T-helper 2 cell treated with Interferon-gamma antibody and Interleukin-4, amounts not matched to agents 5 μg/mL and 100 μg/mL, for 36 hours (primary cell): ENCODE measurements around the gene GHRL.
A peak's percentile ranks its signal among the peaks of the same experiment; 100 is the strongest.

Experiments used
- DNase-seq: peaks from one replicate; pipeline ENCODE4 v3.0.0; 2021; ENCODE audit warnings: low spot score
- H3K27ac Mint-ChIP-seq: one replicate; pipeline ENCODE4 v1.8.0; 2021; ENCODE audit warnings: mild to moderate bottlenecking, mixed read lengths
- H3K27me3 Mint-ChIP-seq: one replicate; pipeline ENCODE4 v1.8.0; 2021; ENCODE audit warnings: low read depth, mixed read lengths
- H3K36me3 Mint-ChIP-seq: one replicate; pipeline ENCODE4 v1.8.0; 2021; ENCODE audit warnings: low read depth, mixed read lengths
- H3K4me1 Mint-ChIP-seq: one replicate; pipeline ENCODE4 v1.8.0; 2021; ENCODE audit warnings: low read depth, mixed read lengths
- H3K4me3 Mint-ChIP-seq: one replicate; pipeline ENCODE4 v1.8.0; 2022; ENCODE audit warnings: mild to moderate bottlenecking, moderate library complexity, mixed read lengths
- H3K9me3 Mint-ChIP-seq: one replicate; pipeline ENCODE4 v1.8.0; 2021; ENCODE audit warnings: mixed read lengths

Gene GHRL

DNA sequence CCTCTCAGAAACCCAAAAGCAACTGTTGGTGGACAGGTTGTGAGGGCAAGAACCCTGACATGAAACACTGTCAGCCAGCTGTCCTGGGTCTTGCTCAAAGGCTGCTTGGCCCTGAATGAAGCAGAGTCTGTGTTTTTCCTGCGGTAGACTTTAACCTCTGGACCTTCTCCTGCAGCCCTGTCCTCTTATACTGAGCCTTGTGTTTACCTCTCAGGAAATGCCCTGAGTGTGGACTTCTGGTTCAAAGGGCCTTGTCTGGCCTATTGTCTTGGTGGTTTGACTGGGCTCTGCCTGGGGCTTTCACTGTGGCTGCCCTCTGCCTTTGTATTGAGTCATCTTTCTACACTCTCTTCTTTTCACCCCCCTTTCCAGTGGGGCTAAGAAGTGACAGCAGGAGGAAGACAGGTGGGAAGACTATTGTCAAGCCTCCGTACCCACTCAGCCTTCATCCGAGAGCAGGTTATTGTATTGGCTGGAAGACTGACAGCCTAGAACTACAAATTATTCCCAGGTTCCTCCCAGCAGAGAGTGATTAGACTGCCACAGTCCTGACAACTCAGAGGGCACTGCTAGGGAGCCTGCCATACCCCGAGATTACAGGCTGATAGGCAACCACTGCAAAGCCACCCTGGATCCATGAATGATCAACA lies 24.7 kb upstream of the GHRL start:
- DNase-seq, result no peak
- peaks cover 20% of the 10 kb centered on the region for H3K36me3 Mint-ChIP-seq
- H3K4me3 Mint-ChIP-seq, result no peak overlapping the region
- H3K9me3 Mint-ChIP-seq, result no peaks in the 10 kb centered on the region
- H3K27ac Mint-ChIP-seq, result no peak overlapping the region
- H3K27me3 Mint-ChIP-seq, result no peaks in the 10 kb centered on the region
- peaks cover 19% of the 10 kb centered on the region for H3K4me1 Mint-ChIP-seq

DNA sequence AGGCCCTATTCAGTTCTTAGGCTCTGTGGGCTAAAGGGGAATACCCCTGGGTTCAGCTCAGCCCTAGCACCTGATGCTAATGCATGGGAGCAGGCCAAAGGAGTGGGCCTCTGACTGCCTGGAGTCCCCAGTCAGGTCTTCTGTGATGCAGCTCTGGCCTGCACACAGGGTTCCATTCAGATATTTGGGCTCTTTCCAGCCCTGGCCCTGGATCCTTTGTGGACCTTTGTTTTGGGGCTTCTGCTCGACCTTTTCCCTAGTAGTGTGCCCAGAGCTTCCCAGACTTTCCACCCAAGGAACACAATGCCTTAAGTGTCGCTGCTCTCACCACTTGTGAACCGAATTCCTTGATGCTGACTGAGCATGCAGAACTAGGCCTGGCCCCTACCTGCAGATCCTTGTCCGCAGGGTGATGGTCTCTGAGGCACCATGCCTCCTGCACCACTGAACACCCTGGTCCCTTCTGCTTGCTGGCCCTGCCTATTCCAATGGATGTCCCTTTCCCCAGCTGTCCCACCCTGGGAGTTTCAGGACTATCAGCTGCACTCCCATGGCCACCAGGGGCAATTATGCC lies 23.1 kb upstream of the GHRL start:
- Mint-ChIP-seq H3K9me3 (no peaks in the 10 kb centered on the region), H3K4me3 (no peak overlapping the region), H3K4me1 (peaks cover 11% of the 10 kb centered on the region), H3K36me3 (peaks cover 31% of the 10 kb centered on the region), H3K27me3 (no peaks in the 10 kb centered on the region), H3K27ac (no peak overlapping the region)
- DNase-seq, result no peak

DNA sequence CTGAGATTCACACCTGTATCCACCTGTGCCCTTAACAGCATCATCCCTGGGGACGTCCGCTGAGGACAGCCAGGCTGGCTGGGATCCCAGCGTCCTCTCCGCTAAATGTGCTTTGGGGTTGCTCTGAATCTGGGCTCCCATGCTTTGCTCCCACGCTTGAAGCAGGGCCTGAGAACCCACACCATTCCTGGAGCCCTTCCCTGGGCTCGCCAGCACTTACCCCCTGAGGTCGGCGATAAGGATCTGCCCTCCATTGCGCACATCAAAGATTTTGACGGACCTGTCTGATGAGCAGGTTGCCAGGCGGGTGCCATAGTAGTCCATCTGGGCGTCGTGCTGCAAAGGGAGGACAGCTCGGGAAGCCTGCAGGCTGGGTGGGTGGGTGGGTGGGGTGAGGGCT lies 22.4 kb upstream of the GHRL start:
- H3K9me3 Mint-ChIP-seq, result no peaks in the 10 kb centered on the region
- H3K4me1 Mint-ChIP-seq, result peaks cover 11% of the 10 kb centered on the region
- H3K36me3 Mint-ChIP-seq, result peaks cover 36% of the 10 kb centered on the region
- H3K4me3 Mint-ChIP-seq, result no peak overlapping the region
- H3K27ac Mint-ChIP-seq, result no peak overlapping the region
- no peak for DNase-seq
- no peaks in the 10 kb centered on the region for H3K27me3 Mint-ChIP-seq

DNA sequence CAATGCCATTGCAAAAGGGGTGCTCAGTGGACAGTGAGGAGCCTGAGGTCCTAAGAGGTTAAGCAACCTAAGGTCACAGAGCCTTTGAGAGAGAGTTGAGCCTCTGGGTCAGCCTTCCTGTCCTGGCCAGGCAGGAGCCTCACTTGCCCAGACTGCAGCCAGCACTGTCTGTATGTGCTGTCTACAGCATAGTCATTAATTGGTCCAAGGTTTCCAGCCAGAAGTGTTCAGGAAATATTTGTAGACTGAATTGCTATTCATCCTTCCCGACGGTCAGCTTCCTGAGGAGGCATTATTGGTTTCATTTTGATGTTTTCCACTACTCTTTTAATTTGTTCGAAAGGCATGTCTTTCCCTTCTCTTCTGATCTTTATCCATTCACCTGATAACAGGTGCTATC lies 20.1 kb upstream of the GHRL start:
- H3K27me3 Mint-ChIP-seq, result no peaks in the 10 kb centered on the region
- H3K4me3 Mint-ChIP-seq, result no peak overlapping the region
- H3K27ac Mint-ChIP-seq, result no peak overlapping the region
- DNase-seq, result no peak
- H3K9me3 Mint-ChIP-seq, result no peaks in the 10 kb centered on the region
- H3K4me1 Mint-ChIP-seq, result peaks cover 4% of the 10 kb centered on the region
- peaks cover 43% of the 10 kb centered on the region for H3K36me3 Mint-ChIP-seq

DNA sequence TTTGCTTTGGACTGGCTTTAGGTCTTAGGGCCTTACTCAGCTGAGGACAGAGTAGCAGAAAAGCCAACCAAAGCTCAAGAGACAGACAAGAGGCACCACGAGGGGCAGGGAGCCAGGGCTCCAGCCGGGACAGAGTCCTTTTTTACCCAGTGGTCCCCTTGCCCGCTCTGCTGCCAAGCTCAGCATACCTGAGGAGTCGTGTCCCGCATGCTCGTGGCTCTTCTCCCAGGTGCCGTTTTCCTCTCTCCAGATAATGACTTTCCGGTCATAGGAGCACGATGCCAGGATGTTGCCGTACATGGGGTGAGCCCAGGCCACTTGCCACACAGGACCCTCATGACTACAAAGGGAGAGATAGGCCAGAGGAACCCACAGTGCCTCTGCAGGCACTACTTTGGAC lies 19.6 kb upstream of the GHRL start:
- Mint-ChIP-seq H3K4me1 (peaks cover 4% of the 10 kb centered on the region), H3K27me3 (no peaks in the 10 kb centered on the region), H3K36me3 (peaks cover 45% of the 10 kb centered on the region), H3K4me3 (no peak overlapping the region), H3K27ac (no peak overlapping the region), H3K9me3 (no peaks in the 10 kb centered on the region)
- no peak for DNase-seq

DNA sequence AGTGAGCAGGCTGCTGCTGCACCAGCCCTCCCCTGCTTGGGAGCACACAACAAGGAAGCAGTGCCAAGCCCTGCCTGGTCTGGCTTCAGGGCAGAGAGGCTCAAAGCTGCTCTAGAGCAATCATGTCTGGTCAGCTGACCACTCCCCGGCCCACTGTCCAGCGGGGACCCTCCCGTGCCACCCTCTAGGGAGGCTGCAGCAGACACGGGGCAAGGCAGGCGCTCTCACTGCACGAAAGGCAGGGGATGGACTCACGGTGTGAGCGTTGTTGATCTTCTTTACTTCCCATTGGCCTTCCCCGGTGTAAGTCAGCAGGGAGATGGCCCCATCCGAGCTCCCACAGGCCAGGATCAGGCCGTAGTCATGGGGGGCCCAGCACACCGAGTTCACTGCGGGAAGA lies 19.0 kb upstream of the GHRL start:
- Mint-ChIP-seq H3K27ac (no peak overlapping the region), H3K27me3 (no peaks in the 10 kb centered on the region), H3K4me3 (no peak overlapping the region), H3K4me1 (peaks cover 4% of the 10 kb centered on the region), H3K9me3 (no peaks in the 10 kb centered on the region), H3K36me3 (peaks cover 49% of the 10 kb centered on the region)
- DNase-seq, result no peak

DNA sequence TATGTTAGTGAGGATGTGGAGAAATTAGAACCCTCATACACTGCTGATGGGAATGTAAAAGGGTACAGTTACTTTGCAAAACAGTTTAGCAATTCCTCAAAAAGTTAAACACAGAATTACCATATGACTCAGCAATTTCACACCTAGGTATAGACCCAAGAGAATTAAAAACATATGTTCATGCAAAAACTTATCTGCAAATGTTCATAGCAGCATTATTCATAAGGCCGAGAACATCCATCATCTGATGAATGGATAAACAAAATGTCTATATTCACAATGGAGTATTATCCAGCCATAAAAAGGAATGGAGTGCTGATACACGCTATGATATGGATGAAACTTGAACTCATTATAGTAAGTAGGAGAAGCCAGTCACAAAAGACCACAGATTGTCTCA lies 17.8 kb upstream of the GHRL start:
- no peaks in the 10 kb centered on the region for H3K9me3 Mint-ChIP-seq
- no peaks in the 10 kb centered on the region for H3K27me3 Mint-ChIP-seq
- DNase-seq, result no peak
- H3K27ac Mint-ChIP-seq, result peak overlapping the region; percentile 19
- no peak overlapping the region for H3K4me3 Mint-ChIP-seq
- peaks cover 58% of the 10 kb centered on the region for H3K36me3 Mint-ChIP-seq
- peaks cover 4% of the 10 kb centered on the region for H3K4me1 Mint-ChIP-seq

DNA sequence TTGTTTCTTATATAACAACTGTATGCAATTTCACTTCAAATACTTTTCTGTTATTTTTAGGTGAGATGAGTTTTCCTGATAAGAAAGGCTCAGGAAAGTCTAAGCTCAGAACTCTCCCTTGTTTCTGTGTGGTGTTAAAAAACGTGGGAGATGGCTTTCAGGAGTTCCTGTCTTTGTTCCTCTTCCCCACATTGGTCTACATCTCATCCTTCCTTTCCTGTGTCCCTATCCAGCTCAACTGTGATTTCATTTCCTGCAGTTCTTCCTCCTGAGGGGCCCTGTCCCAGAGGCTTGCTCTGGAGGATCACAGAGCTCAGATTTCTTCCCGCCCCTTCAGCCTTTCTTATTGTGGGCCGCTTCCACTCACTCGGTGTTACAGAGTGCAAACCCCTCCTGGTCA lies 17.0 kb upstream of the GHRL start:
- H3K27ac Mint-ChIP-seq, result peak overlapping the region; percentile 46
- peaks cover 65% of the 10 kb centered on the region for H3K36me3 Mint-ChIP-seq
- DNase-seq, result no peak

DNA sequence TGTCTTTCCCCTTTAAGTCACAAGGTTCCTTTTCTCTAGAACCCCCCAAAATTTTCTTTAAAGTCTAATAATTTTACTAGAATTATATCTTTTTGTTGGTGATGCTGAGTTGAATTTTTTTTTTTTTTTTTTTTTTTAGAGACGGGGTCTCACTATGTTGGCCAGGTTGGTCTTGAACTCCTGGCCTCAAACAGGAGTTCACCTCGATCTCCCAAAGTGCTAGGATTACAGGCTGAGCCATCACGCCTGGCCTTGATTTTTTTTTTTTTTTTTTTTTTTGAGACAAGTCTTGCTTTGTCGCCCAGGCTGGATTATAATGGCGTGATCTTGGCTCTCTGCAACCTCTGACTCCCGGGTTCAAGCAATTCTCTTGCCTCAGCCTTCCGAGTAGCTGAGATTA lies 15.9 kb upstream of the GHRL start:
- no peak overlapping the region for H3K27ac Mint-ChIP-seq
- no peaks in the 10 kb centered on the region for H3K27me3 Mint-ChIP-seq
- H3K9me3 Mint-ChIP-seq, result no peaks in the 10 kb centered on the region
- DNase-seq, result no peak
- H3K36me3 Mint-ChIP-seq, result peaks cover 68% of the 10 kb centered on the region
- no peak overlapping the region for H3K4me3 Mint-ChIP-seq
- peaks cover 4% of the 10 kb centered on the region for H3K4me1 Mint-ChIP-seq

More for the DNA sequence above, 17.0 kb upstream of the GHRL start:
- Mint-ChIP-seq H3K9me3 (no peaks in the 10 kb centered on the region), H3K4me1 (peaks cover 4% of the 10 kb centered on the region), H3K27me3 (no peaks in the 10 kb centered on the region), H3K4me3 (no peak overlapping the region)

DNA sequence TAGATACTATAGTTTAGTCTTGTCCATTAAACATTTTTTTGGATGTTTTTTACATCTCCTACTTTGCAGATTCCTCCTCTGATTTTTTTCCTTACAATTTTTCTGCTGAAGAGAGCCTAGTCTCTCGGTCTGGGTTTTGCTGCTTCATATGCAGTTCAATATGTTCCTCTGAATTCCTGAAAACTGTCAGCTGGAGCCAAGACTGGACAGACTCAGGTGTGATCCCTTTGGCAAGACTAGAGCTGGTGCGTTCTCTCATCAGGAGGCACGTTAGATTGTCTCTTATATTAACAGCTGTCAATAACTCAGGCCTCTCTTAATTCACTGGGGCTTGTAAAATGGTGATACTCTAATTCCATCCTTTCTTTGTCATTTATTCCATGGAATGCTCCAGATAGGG lies 13.4 kb upstream of the GHRL start:
- DNase-seq, result no peak
- no peak overlapping the region for H3K27ac Mint-ChIP-seq
- peaks cover 69% of the 10 kb centered on the region for H3K36me3 Mint-ChIP-seq

DNA sequence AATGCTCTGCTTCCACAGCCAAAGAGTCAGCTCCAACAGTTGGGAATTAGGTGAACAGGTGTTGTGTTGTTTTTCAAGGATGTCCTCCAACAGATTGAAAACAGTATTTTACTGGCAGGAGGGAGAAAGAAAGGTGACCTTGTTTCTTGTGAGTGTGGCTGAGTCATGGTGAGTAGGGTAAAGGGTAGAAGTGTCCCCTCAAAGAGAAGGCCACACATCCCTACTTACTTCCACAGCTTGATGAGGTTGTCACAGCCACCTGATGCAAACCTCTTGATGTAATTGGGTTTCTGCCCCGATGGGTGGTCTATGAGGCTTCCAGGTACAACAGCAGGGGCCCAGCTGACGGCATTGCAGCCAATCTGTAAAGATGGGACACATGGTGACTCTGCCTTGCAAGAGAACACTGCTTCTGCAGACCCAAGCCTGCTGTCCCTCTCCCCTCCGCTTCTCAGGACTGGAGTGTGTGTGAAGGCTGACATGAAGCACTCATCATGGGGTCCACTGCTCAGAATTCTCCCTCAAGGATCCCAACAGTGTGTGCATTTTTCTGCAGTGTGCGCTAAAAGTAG lies 12.7 kb upstream of the GHRL start:
- Mint-ChIP-seq H3K4me3 (no peak overlapping the region), H3K9me3 (no peaks in the 10 kb centered on the region), H3K4me1 (peaks cover 4% of the 10 kb centered on the region), H3K27ac (no peak overlapping the region), H3K36me3 (peaks cover 69% of the 10 kb centered on the region), H3K27me3 (no peaks in the 10 kb centered on the region)
- no peak for DNase-seq

More for the DNA sequence above, 13.4 kb upstream of the GHRL start:
- Mint-ChIP-seq H3K4me3 (no peak overlapping the region), H3K9me3 (no peaks in the 10 kb centered on the region), H3K27me3 (no peaks in the 10 kb centered on the region), H3K4me1 (peaks cover 4% of the 10 kb centered on the region)

DNA sequence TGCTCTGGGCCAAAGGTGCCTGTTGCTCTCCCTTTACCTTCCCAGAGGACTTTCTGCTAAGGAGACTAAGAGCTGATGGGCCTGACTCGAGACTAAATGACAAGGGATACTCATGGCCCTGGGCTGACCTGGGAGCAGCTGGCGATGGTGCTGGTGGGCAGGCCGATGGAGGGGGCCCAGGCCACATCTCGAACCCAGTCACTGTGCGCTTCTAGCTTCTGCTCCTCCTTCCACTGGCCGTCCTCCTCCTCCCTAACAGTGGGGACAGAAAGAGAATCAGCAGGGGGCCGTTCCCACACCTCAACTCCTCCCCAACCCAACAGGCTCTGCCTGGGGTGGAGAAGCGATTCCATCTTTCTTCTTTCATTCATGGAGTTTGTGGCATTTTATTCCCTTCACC lies 12.2 kb upstream of the GHRL start:
- Mint-ChIP-seq H3K36me3 (peaks cover 68% of the 10 kb centered on the region), H3K4me1 (peaks cover 4% of the 10 kb centered on the region)

DNA sequence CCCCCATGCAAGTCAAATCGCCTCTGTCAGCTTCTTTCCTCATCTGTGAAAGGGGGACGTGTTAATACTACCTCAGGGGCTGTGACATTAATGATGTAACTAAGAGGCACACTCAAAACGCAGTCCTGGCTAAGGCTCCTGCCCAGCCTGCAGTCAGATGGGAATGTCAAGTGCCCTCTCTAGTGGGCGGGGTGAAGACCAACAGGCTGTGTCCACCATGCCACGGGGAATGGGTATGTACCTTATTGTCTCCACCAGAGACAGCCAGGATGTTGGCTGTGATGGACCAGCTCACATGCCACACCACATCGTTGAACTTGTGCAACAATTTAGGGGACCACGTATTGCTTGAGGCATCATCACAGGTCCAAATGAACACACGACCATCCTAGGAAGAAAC lies 11.0 kb upstream of the GHRL start:
- H3K9me3 Mint-ChIP-seq, result no peaks in the 10 kb centered on the region
- no peak for DNase-seq
- H3K4me1 Mint-ChIP-seq, result peaks cover 8% of the 10 kb centered on the region
- peaks cover 71% of the 10 kb centered on the region for H3K36me3 Mint-ChIP-seq
- H3K27ac Mint-ChIP-seq, result no peak overlapping the region
- H3K27me3 Mint-ChIP-seq, result no peaks in the 10 kb centered on the region
- no peak overlapping the region for H3K4me3 Mint-ChIP-seq

More for the DNA sequence above, 12.2 kb upstream of the GHRL start:
- H3K9me3 Mint-ChIP-seq, result no peaks in the 10 kb centered on the region
- H3K27me3 Mint-ChIP-seq, result no peaks in the 10 kb centered on the region
- H3K4me3 Mint-ChIP-seq, result no peak overlapping the region
- no peak overlapping the region for H3K27ac Mint-ChIP-seq
- DNase-seq, result no peak

DNA sequence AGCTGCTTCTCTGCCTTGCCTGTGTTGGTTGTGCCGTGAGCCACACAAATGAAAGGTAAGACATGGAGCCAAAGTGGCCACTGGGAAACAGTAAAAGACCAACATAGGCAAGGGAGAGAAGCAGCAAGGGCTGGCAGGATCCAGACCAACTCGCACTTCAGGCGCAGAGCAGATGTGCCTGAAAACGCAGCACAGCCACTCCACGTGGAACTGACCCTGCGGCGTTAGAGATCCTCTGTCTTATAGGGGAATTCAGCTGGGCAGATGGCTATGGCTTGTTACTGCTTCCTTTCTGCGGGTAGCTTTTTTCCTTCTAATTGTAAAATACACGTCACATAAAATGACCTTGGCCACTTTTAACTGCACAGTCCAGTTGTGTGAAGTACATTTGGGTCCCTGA lies 10.4 kb upstream of the GHRL start:
- Mint-ChIP-seq H3K4me1 (peaks cover 7% of the 10 kb centered on the region), H3K9me3 (no peaks in the 10 kb centered on the region), H3K36me3 (peaks cover 67% of the 10 kb centered on the region), H3K4me3 (no peak overlapping the region), H3K27me3 (no peaks in the 10 kb centered on the region), H3K27ac (no peak overlapping the region)
- DNase-seq, result no peak

DNA sequence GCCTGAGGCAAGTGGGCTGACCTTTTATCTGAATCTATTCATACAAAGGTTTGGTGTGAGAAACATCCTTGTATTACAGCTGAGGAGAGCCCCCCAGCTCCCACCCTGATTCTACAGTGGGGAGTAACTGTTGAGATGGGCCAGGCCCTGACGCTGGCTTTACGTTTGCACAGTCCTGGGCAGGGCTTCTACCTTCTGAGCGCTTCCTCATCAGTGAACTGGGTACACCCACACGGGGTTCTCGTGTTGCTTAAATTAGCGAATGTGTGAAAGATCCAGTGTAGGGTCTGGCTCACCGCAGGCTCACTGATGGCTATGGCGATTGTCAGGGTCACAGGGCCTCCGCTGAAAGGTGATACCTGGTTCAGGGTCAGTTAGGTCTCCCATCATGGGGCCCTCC lies 7.3 kb upstream of the GHRL start:
- no peak overlapping the region for H3K4me3 Mint-ChIP-seq
- no peak for DNase-seq
- no peak overlapping the region for H3K27ac Mint-ChIP-seq
- H3K27me3 Mint-ChIP-seq, result no peaks in the 10 kb centered on the region
- no peaks in the 10 kb centered on the region for H3K9me3 Mint-ChIP-seq
- H3K4me1 Mint-ChIP-seq, result peaks cover 7% of the 10 kb centered on the region
- peaks cover 57% of the 10 kb centered on the region for H3K36me3 Mint-ChIP-seq
